Germinal center (tissue), 1 donor: ENCODE data around the gene CELF6.
"Not testable (repeated sequence)": the region's sequence is repeated elsewhere in the genome, so short reads cannot be mapped to it uniquely, and the experiment has no call there.

Source experiments
- DNase-seq: peaks from one replicate; pipeline ENCODE4 v3.0.0; 2012; ENCODE audit warnings: mixed read lengths, low spot score

CELF6 gene

GRCh38 chr15:72315706-72316370 lies 4.1 kb downstream of the CELF6 start:
- DNase-seq = no peak

- no peak for DNase-seq
Measured at GRCh38 chr15:72313881-72314280, 6.1 kb downstream of the CELF6 start.

- no peak for DNase-seq
Measured at GRCh38 chr15:72313448-72313840, 6.5 kb downstream of the CELF6 start.

- peak; percentile 84 for DNase-seq
Measured at GRCh38 chr15:72312605-72313447, 7.1 kb downstream of the CELF6 start.

GRCh38 chr15:72307026-72307425 lies 12.9 kb downstream of the CELF6 start:
- DNase-seq = no peak

GRCh38 chr15:72306211-72306785 lies 13.7 kb downstream of the CELF6 start:
- no peak for DNase-seq

GRCh38 chr15:72304596-72304995 lies 15.4 kb downstream of the CELF6 start:
- no peak for DNase-seq

GRCh38 chr15:72302955-72303354 lies 17.0 kb downstream of the CELF6 start:
- no peak for DNase-seq

GRCh38 chr15:72289597-72290325 lies 30.2 kb downstream of the CELF6 start:
- DNase-seq = no peak

- no peak for DNase-seq
Measured at GRCh38 chr15:72288796-72289596, 31.0 kb downstream of the CELF6 start.

GRCh38 chr15:72285927-72286516 lies 33.9 kb downstream of the CELF6 start:
- peak; percentile 55 for DNase-seq

GRCh38 chr15:72285402-72285801 lies 34.6 kb downstream of the CELF6 start:
- DNase-seq = no peak

GRCh38 chr15:72284781-72285180 lies 35.2 kb downstream of the CELF6 start:
- DNase-seq = no peak

- no peak for DNase-seq
Measured at GRCh38 chr15:72281713-72282112, 38.2 kb downstream of the CELF6 start.

- DNase-seq = no peak
Measured at GRCh38 chr15:72280751-72281150, 39.2 kb downstream of the CELF6 start.

GRCh38 chr15:72278737-72279136 lies 41.2 kb downstream of the CELF6 start:
- DNase-seq = no peak

- no peak for DNase-seq
Measured at GRCh38 chr15:72276326-72276700, 43.6 kb downstream of the CELF6 start.

GRCh38 chr15:72275635-72276325 lies 44.2 kb downstream of the CELF6 start:
- not testable (repeated sequence) for DNase-seq

- no peak for DNase-seq
Measured at GRCh38 chr15:72272997-72273352, 47.0 kb downstream of the CELF6 start.

GRCh38 chr15:72272213-72272996 lies 47.6 kb downstream of the CELF6 start, which contains the start of gene PARP6:
Gene PARP6, minus strand, starts transcription at chr15:72272554. Its CDS starts 5,077 bp downstream, at chr15:72267477.
- DNase-seq = peak; percentile 98
